GM23338 (cell line): Measurements from ENCODE around the gene SRGAP1. TPM values are rescaled to one million over a fixed set of nuclear protein-coding genes. Genes with fewer than 3 reads are reported as not detected.
A peak's percentile ranks its signal among the peaks of the same experiment; 100 is the strongest.

Source experiments
- ATAC-seq: fragments of 200-7000 bp; cut with Tn5 transposase; 3 replicates; pipeline ENCODE4 v1.9.1; 2020
- DNase-seq: peaks from one replicate; pipeline ENCODE4 v3.0.0-alpha.2; 2015; ENCODE audit warnings: low spot score
- H2AFZ ChIP-seq: fragments of 200-600 bp; sonication (generic); 2 replicates; pipeline ENCODE4 v1.8.0; 2016; ENCODE audit warnings: antibody characterized with exemption, mild to moderate bottlenecking, moderate library complexity
- H3F3A ChIP-seq: fragments of 200-600 bp; sonication (generic); replicated peaks from 2 replicates; pipeline ENCODE4 v1.8.0; 2017; ENCODE audit warnings: antibody characterized with exemption, mixed run types, low read depth
- H3K27ac ChIP-seq: fragments of 200-600 bp; sonication (generic); 2 replicates; pipeline ENCODE4 v1.6.1; 2016; ENCODE audit warnings: low read depth
- H3K27me3 ChIP-seq: fragments of 200-600 bp; sonication (generic); 2 replicates; pipeline ENCODE4 v1.8.0; 2016; ENCODE audit warnings: mild to moderate bottlenecking, mixed run types, moderate library complexity; ENCODE audit not compliant: insufficient read depth
- H3K36me3 ChIP-seq: fragments of 200-600 bp; sonication (generic); 2 replicates; pipeline ENCODE4 v1.8.0; 2016; ENCODE audit warnings: mild to moderate bottlenecking; ENCODE audit not compliant: insufficient read depth
- H3K4me1 ChIP-seq: fragments of 200-600 bp; sonication (generic); 2 replicates; pipeline ENCODE4 v1.8.0; 2016; ENCODE audit warnings: mild to moderate bottlenecking, moderate library complexity; ENCODE audit not compliant: insufficient read depth
- H3K4me2 ChIP-seq: fragments of 200-600 bp; sonication (generic); 2 replicates; pipeline ENCODE4 v1.7.1; 2017; ENCODE audit warnings: mixed run types
- H3K4me3 ChIP-seq: fragments of 200-600 bp; sonication (generic); 2 replicates; pipeline ENCODE4 v1.6.1; 2016; ENCODE audit warnings: mixed run types
- H3K79me2 ChIP-seq: fragments of 200-600 bp; sonication (generic); replicated peaks from 2 replicates; pipeline ENCODE4 v1.8.0; 2017; ENCODE audit warnings: mild to moderate bottlenecking; ENCODE audit not compliant: insufficient read depth
- H3K9me2 ChIP-seq: fragments of 200-600 bp; sonication (generic); 2 replicates; pipeline ENCODE4 v1.8.0; 2017; ENCODE audit not compliant: insufficient read depth
- H4K20me1 ChIP-seq: fragments of 200-600 bp; sonication (generic); replicated peaks from 2 replicates; pipeline ENCODE4 v1.8.0; 2017; ENCODE audit warnings: mild to moderate bottlenecking; ENCODE audit not compliant: insufficient read depth
- H3K27ac Mint-ChIP-seq: 2 replicates; pipeline ENCODE4 v1.8.0; 2020; ENCODE audit warnings: inconsistent platforms, mild to moderate bottlenecking, moderate library complexity, mixed read lengths
- H3K27me3 Mint-ChIP-seq: 3 replicates; pipeline ENCODE4 v1.8.0; 2022; ENCODE audit warnings: low read depth, mild to moderate bottlenecking, moderate library complexity, mixed read lengths, inconsistent platforms; ENCODE audit not compliant: insufficient read depth, poor library complexity
- H3K36me3 Mint-ChIP-seq: 3 replicates; pipeline ENCODE4 v1.8.0; 2021; ENCODE audit warnings: low read depth, mild to moderate bottlenecking, inconsistent platforms, moderate library complexity, mixed read lengths
- H3K4me1 Mint-ChIP-seq: 3 replicates; pipeline ENCODE4 v1.8.0; 2020; ENCODE audit warnings: mild to moderate bottlenecking, inconsistent platforms, mixed read lengths
- H3K4me3 Mint-ChIP-seq: 3 replicates; pipeline ENCODE4 v1.8.0; 2021; ENCODE audit warnings: moderate library complexity, mild to moderate bottlenecking, inconsistent platforms, mixed read lengths
- H3K9me3 Mint-ChIP-seq: 3 replicates; pipeline ENCODE4 v1.8.0; 2020; ENCODE audit warnings: moderate library complexity, mild to moderate bottlenecking, inconsistent platforms, mixed read lengths
- CREB1 ChIP-seq: fragments of 250-450 bp; sonication (Bioruptor Pico); IDR thresholded peaks from 2 replicates; pipeline ENCODE4 v1.5.0; 2020; ENCODE audit warnings: low read depth, mild to moderate bottlenecking, moderate library complexity
- ETS1 ChIP-seq: IDR thresholded peaks from 2 replicates; pipeline ENCODE4 v1.6.1; 2016; ENCODE audit warnings: antibody characterized with exemption
- EZH2 ChIP-seq: fragments of 200-600 bp; sonication (generic); IDR thresholded peaks from one replicate; pipeline ENCODE4 v1.8.0; 2017; ENCODE audit warnings: antibody characterized with exemption, mild to moderate bottlenecking, low read depth; ENCODE audit not compliant: unreplicated experiment
- EZH2phosphoT487 ChIP-seq: fragments of 200-600 bp; sonication (generic); IDR thresholded peaks from one replicate; pipeline ENCODE4 v1.8.1; 2018; ENCODE audit warnings: antibody characterized with exemption; ENCODE audit not compliant: unreplicated experiment
- JUNB ChIP-seq: IDR thresholded peaks from one replicate; pipeline ENCODE4 v1.6.1; 2016; ENCODE audit warnings: antibody characterized with exemption; ENCODE audit not compliant: unreplicated experiment
- NANOG ChIP-seq: IDR thresholded peaks from 2 replicates; pipeline ENCODE4 v1.6.1; 2016; ENCODE audit warnings: antibody characterized with exemption, borderline replicate concordance
- POLR2AphosphoS5 ChIP-seq: IDR thresholded peaks from 2 replicates; pipeline ENCODE4 v1.6.1; 2016; ENCODE audit warnings: antibody characterized with exemption, low read depth
- STAT1 ChIP-seq: IDR thresholded peaks from one replicate; pipeline ENCODE4 v1.6.1; 2016; ENCODE audit warnings: antibody characterized with exemption; ENCODE audit not compliant: unreplicated experiment
- ZNF114 ChIP-seq: fragments of 250-450 bp; sonication (Bioruptor Pico); IDR thresholded peaks from 2 replicates; pipeline ENCODE4 v1.5.0; 2020; ENCODE audit warnings: mild to moderate bottlenecking, moderate library complexity
- ZNF331 ChIP-seq: fragments of 250-450 bp; sonication (Bioruptor Pico); IDR thresholded peaks from 2 replicates; pipeline ENCODE4 v1.5.0; 2020; ENCODE audit warnings: low read depth, mild to moderate bottlenecking, moderate library complexity
- polyA plus RNA-seq: library from polyadenylated mRNA; unstranded; fragments of >200 nt; fragmentation: Nextera tagmentation; extraction: Ambion mirVana; gene quantifications from 2 replicates; pipeline ENCODE4 v1.2.1, GENCODE V29; 2016
- total RNA-seq: library from RNA; depleted of rRNA; stranded (reverse); fragments of >200 nt; shearing (Covaris generic); gene quantifications from 2 replicates; pipeline ENCODE4 v1.2.3, GENCODE V29; 2014
- TF ChIP-seq, protein P1 (sequence below): IDR thresholded peaks from one replicate; pipeline ENCODE4 v1.6.1; 2018; ENCODE audit warnings: antibody characterized with exemption; ENCODE audit not compliant: unreplicated experiment
- TF ChIP-seq, protein P2 (sequence below), 2 experiments: fragments of 200-600 bp in 1 of 2; sonication (generic) in 1 of 2; conservative IDR thresholded peaks; 2 replicates each; pipeline versions ENCODE4 v1.5.1 to v1.6.1; 2016 to 2017; ENCODE audit warnings: antibody characterized with exemption in 2 of 2, low read depth in 2 of 2, mild to moderate bottlenecking in 2 of 2, moderate library complexity in 1 of 2
- TF ChIP-seq, protein P3 (sequence below): fragments of 250-450 bp; sonication (Bioruptor Pico); IDR thresholded peaks from 2 replicates; pipeline ENCODE4 v1.5.0; 2020; ENCODE audit warnings: mild to moderate bottlenecking, moderate library complexity

Gene SRGAP1
- total and polyA plus RNA-seq, 2 experiments from 2014 or later = 6.1 to 8.1 TPM

DNA sequence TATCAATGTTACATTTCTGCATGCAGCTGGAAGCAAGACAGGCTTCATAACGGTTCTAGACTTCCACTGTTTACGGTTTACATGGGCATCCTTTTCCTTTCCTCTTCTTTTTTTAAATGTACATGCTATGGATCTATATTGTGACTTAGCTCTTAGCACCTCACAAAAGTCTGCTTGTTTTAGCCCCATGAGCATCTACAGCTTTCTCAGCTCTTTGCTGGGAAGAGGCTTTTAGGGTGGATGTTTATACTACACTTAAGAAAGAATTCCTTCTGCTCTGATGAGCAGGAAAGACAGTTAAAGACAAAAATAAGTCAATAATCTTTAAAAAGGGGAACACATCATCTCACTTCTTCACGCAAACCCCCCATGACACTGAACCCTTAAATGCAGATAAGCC is 326.2 kb downstream of the SRGAP1 start (continued):
- TF ChIP-seq EZH2 = no peak

GRCh38 chr12:64171715-64172114 is 327.2 kb downstream of the SRGAP1 start:
- Mint-ChIP-seq H3K27me3 (peaks cover 2% of the 10 kb centered on the region), H3K9me3 (peaks cover 6% of the 10 kb centered on the region; the same call in 2 of the 3 replicates), H3K4me3 (no peak overlapping the region), H3K27ac (no peak overlapping the region), H3K4me1 (peaks cover 25% of the 10 kb centered on the region), H3K36me3 (no peaks in the 10 kb centered on the region)
- Histone ChIP-seq H2AFZ (peak overlapping the region; percentile 38; the same call in 1 of the 2 replicates), H3K4me2 (no peak overlapping the region), H3K27ac (no peak overlapping the region), H3K9me2 (peaks cover 4% of the 10 kb centered on the region; the same call in 1 of the 2 replicates), H3K79me2 (no peaks in the 10 kb centered on the region), H3K4me3 (no peak overlapping the region), H3F3A (no peaks in the 10 kb centered on the region), H3K4me1 (peaks cover 27% of the 10 kb centered on the region), H3K27me3 (no peaks in the 10 kb centered on the region), H4K20me1 (no peaks in the 10 kb centered on the region), H3K36me3 (no peaks in the 10 kb centered on the region)
- ATAC-seq (no peak), DNase-seq (no peak)
- TF ChIP-seq STAT1 = no peak
- TF ChIP-seq, protein P1, sequence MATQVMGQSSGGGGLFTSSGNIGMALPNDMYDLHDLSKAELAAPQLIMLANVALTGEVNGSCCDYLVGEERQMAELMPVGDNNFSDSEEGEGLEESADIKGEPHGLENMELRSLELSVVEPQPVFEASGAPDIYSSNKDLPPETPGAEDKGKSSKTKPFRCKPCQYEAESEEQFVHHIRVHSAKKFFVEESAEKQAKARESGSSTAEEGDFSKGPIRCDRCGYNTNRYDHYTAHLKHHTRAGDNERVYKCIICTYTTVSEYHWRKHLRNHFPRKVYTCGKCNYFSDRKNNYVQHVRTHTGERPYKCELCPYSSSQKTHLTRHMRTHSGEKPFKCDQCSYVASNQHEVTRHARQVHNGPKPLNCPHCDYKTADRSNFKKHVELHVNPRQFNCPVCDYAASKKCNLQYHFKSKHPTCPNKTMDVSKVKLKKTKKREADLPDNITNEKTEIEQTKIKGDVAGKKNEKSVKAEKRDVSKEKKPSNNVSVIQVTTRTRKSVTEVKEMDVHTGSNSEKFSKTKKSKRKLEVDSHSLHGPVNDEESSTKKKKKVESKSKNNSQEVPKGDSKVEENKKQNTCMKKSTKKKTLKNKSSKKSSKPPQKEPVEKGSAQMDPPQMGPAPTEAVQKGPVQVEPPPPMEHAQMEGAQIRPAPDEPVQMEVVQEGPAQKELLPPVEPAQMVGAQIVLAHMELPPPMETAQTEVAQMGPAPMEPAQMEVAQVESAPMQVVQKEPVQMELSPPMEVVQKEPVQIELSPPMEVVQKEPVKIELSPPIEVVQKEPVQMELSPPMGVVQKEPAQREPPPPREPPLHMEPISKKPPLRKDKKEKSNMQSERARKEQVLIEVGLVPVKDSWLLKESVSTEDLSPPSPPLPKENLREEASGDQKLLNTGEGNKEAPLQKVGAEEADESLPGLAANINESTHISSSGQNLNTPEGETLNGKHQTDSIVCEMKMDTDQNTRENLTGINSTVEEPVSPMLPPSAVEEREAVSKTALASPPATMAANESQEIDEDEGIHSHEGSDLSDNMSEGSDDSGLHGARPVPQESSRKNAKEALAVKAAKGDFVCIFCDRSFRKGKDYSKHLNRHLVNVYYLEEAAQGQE = no peak
- TF ChIP-seq, protein P2, sequence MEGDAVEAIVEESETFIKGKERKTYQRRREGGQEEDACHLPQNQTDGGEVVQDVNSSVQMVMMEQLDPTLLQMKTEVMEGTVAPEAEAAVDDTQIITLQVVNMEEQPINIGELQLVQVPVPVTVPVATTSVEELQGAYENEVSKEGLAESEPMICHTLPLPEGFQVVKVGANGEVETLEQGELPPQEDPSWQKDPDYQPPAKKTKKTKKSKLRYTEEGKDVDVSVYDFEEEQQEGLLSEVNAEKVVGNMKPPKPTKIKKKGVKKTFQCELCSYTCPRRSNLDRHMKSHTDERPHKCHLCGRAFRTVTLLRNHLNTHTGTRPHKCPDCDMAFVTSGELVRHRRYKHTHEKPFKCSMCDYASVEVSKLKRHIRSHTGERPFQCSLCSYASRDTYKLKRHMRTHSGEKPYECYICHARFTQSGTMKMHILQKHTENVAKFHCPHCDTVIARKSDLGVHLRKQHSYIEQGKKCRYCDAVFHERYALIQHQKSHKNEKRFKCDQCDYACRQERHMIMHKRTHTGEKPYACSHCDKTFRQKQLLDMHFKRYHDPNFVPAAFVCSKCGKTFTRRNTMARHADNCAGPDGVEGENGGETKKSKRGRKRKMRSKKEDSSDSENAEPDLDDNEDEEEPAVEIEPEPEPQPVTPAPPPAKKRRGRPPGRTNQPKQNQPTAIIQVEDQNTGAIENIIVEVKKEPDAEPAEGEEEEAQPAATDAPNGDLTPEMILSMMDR (conservative IDR thresholded peaks at IDR 0.05; ENCODE audit: low read depth in 2 of 2) = no peak
- no peak for TF ChIP-seq JUNB
- no peak for TF ChIP-seq NANOG
- TF ChIP-seq EZH2phosphoT487 = no peak
- TF ChIP-seq EZH2 = no peak
- TF ChIP-seq ZNF114 (CRISPR knock-in tag) = no peak
- no peak for TF ChIP-seq ZNF331 (CRISPR knock-in tag)
- TF ChIP-seq, protein P3, sequence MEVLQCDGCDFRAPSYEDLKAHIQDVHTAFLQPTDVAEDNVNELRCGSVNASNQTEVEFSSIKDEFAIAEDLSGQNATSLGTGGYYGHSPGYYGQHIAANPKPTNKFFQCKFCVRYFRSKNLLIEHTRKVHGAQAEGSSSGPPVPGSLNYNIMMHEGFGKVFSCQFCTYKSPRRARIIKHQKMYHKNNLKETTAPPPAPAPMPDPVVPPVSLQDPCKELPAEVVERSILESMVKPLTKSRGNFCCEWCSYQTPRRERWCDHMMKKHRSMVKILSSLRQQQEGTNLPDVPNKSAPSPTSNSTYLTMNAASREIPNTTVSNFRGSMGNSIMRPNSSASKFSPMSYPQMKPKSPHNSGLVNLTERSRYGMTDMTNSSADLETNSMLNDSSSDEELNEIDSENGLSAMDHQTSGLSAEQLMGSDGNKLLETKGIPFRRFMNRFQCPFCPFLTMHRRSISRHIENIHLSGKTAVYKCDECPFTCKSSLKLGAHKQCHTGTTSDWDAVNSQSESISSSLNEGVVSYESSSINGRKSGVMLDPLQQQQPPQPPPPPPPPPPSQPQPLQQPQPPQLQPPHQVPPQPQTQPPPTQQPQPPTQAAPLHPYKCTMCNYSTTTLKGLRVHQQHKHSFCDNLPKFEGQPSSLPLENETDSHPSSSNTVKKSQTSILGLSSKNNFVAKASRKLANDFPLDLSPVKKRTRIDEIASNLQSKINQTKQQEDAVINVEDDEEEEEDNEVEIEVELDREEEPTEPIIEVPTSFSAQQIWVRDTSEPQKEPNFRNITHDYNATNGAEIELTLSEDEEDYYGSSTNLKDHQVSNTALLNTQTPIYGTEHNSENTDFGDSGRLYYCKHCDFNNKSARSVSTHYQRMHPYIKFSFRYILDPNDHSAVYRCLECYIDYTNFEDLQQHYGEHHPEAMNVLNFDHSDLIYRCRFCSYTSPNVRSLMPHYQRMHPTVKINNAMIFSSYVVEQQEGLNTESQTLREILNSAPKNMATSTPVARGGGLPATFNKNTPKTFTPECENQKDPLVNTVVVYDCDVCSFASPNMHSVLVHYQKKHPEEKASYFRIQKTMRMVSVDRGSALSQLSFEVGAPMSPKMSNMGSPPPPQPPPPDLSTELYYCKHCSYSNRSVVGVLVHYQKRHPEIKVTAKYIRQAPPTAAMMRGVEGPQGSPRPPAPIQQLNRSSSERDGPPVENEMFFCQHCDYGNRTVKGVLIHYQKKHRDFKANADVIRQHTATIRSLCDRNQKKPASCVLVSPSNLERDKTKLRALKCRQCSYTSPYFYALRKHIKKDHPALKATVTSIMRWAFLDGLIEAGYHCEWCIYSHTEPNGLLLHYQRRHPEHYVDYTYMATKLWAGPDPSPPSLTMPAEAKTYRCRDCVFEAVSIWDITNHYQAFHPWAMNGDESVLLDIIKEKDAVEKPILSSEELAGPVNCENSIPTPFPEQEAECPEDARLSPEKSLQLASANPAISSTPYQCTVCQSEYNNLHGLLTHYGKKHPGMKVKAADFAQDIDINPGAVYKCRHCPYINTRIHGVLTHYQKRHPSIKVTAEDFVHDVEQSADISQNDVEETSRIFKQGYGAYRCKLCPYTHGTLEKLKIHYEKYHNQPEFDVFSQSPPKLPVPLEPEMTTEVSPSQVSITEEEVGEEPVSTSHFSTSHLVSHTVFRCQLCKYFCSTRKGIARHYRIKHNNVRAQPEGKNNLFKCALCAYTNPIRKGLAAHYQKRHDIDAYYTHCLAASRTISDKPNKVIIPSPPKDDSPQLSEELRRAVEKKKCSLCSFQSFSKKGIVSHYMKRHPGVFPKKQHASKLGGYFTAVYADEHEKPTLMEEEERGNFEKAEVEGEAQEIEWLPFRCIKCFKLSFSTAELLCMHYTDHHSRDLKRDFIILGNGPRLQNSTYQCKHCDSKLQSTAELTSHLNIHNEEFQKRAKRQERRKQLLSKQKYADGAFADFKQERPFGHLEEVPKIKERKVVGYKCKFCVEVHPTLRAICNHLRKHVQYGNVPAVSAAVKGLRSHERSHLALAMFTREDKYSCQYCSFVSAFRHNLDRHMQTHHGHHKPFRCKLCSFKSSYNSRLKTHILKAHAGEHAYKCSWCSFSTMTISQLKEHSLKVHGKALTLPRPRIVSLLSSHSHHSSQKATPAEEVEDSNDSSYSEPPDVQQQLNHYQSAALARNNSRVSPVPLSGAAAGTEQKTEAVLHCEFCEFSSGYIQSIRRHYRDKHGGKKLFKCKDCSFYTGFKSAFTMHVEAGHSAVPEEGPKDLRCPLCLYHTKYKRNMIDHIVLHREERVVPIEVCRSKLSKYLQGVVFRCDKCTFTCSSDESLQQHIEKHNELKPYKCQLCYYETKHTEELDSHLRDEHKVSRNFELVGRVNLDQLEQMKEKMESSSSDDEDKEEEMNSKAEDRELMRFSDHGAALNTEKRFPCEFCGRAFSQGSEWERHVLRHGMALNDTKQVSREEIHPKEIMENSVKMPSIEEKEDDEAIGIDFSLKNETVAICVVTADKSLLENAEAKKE = no peak
- TF ChIP-seq ETS1 = no peak
- TF ChIP-seq POLR2AphosphoS5 = no peak
- TF ChIP-seq CREB1 (CRISPR knock-in tag) = no peak
